Kidney (tissue), 14 donors: ENCODE data around the gene CIRBP. TPM values are rescaled to one million over a fixed set of nuclear protein-coding genes. Genes with fewer than 3 reads are reported as not detected.

Source experiments
- DNase-seq, 5 donors: peaks; one replicate each; pipeline ENCODE4 v3.0.0-alpha.2; 2013 to 2020
- FAIRE-seq: peaks from 2 replicates; lab custom pipeline; 2012; peaks lifted over from hg19 to GRCh38; lab: Jason Lieb, UNC
- H3K27ac ChIP-seq, 2 donors: one replicate each; pipeline ENCODE4 v1.7.0; 2013; ENCODE audit warnings: low read depth in 2 of 2, low read length in 2 of 2, inconsistent platforms in 1 of 2
- H3K27me3 ChIP-seq: one replicate; pipeline ENCODE4 v1.7.1; 2013; ENCODE audit warnings: low read length, inconsistent platforms; ENCODE audit not compliant: control insufficient read depth, insufficient read depth
- H3K36me3 ChIP-seq, 3 donors: one replicate each; pipeline versions ENCODE4 v1.7.0 to v1.7.1; 2013; ENCODE audit warnings: low read length in 3 of 3, control low read depth in 1 of 3, inconsistent platforms in 1 of 3; ENCODE audit not compliant: insufficient read depth in 3 of 3, control insufficient read depth in 2 of 3
- H3K4me1 ChIP-seq, 3 donors: one replicate each; pipeline versions ENCODE4 v1.7.0 to v1.7.1; 2013; ENCODE audit warnings: low read length in 3 of 3, inconsistent platforms in 1 of 3, low read depth in 1 of 3; ENCODE audit not compliant: control insufficient read depth in 2 of 3, insufficient read depth in 2 of 3
- H3K4me3 ChIP-seq, 3 donors: one replicate each; pipeline versions ENCODE4 v1.7.0 to v1.8.1; 2013; ENCODE audit warnings: low read length in 3 of 3, control low read depth in 1 of 3, inconsistent platforms in 1 of 3
- H3K9ac ChIP-seq, 3 donors: one replicate each; pipeline versions ENCODE4 v1.7.0 to v1.7.1; 2013; ENCODE audit warnings: low read length in 3 of 3, control low read depth in 1 of 3, inconsistent platforms in 1 of 3
- H3K9me3 ChIP-seq, 3 donors: one replicate each; pipeline versions ENCODE4 v1.7.0 to v1.7.1; 2013; ENCODE audit warnings: low read length in 3 of 3, control low read depth in 1 of 3, inconsistent platforms in 1 of 3; ENCODE audit not compliant: control insufficient read depth in 2 of 3, insufficient read depth in 1 of 3
- CTCF ChIP-seq: IDR thresholded peaks from 3 replicates; pipeline ENCODE4 v1.5.1; 2012; ENCODE audit warnings: mild to moderate bottlenecking, moderate library complexity, borderline replicate concordance; ENCODE audit not compliant: insufficient read depth; ENCODE audit errors: extremely low read depth
- intact Hi-C: fragments of 100-400 bp; cut with DNase I; formaldehyde crosslinking; loops from one replicate; pipeline ENCODE4 v1.11.1; 2022
- polyA plus RNA-seq: library from polyadenylated mRNA; stranded (reverse); fragments of 350-450 nt; fragmentation: Illumina TruSeq; extraction: RNeasy Lipid Tissue Mini Kit (QIAGEN cat#74804); gene quantifications from one replicate; pipeline ENCODE4 v1.2.3, GENCODE V29; 2014; ENCODE audit warnings: low read depth, low replicate concordance; ENCODE audit not compliant: insufficient read depth
- total RNA-seq: library from RNA; stranded (reverse); fragmentation: NEBNext Ultra II Directional; extraction: Animal tissue kit (Norgen Biotek cat#: 25700); gene quantifications from one replicate; pipeline ENCODE4 v1.2.1, GENCODE V29; 2021
- donor health status: control.
- donor health status: control.
- donor health status: control.
- donor health status: control.
- donor health status: control.
- donor health status: DM: yes; HTN: yes; CAD: no.
- donor health status: Normal renal cell carcinoma (clear cell type).

Gene CIRBP
- total and polyA plus RNA-seq, 2 donors from 2014 or later, result 408 to 533 TPM

- no peaks in the 10 kb centered on the region for H3K27me3 ChIP-seq
- intact Hi-C loops, result no loop called here
- no peaks in the 10 kb centered on the region for H3K9me3 ChIP-seq
- no peak for TF ChIP-seq CTCF
- H3K9ac ChIP-seq, result peak overlapping the region in 2 of 3 donors; percentile 72 to 97
- FAIRE-seq, result no peak
- no peak overlapping the region for H3K27ac ChIP-seq
- DNase-seq, result no peak
- H3K36me3 ChIP-seq, result peaks cover 5 to 35% (median 17%) of the 10 kb centered on the region in 3 donors
- peak overlapping the region in 2 of 3 donors; percentile 89 to 94 for H3K4me3 ChIP-seq
- H3K4me1 ChIP-seq, result peaks cover 3 to 66% (median 32%) of the 10 kb centered on the region in 3 donors
These were observed 2.6 kb downstream of the CIRBP start for GRCh38 chr19:1271528-1272422.

GRCh38 chr19:1272423-1273262 lies 3.5 kb downstream of the CIRBP start:
- DNase-seq, result no peak
- Histone ChIP-seq H3K9ac (peak overlapping the region in 2 of 3 donors; percentile 55 to 97), H3K27me3 (no peaks in the 10 kb centered on the region), H3K4me1 (peaks cover 3 to 62% (median 32%) of the 10 kb centered on the region in 3 donors), H3K27ac (peak overlapping the region in 1 of 2 donors; percentile 9), H3K4me3 (peak overlapping the region in 1 of 3 donors; percentile 94), H3K36me3 (peaks cover 5 to 35% (median 17%) of the 10 kb centered on the region in 3 donors), H3K9me3 (no peaks in the 10 kb centered on the region)
- no peak for TF ChIP-seq CTCF
- no peak for FAIRE-seq
- intact Hi-C loops, result no loop called here

DNA sequence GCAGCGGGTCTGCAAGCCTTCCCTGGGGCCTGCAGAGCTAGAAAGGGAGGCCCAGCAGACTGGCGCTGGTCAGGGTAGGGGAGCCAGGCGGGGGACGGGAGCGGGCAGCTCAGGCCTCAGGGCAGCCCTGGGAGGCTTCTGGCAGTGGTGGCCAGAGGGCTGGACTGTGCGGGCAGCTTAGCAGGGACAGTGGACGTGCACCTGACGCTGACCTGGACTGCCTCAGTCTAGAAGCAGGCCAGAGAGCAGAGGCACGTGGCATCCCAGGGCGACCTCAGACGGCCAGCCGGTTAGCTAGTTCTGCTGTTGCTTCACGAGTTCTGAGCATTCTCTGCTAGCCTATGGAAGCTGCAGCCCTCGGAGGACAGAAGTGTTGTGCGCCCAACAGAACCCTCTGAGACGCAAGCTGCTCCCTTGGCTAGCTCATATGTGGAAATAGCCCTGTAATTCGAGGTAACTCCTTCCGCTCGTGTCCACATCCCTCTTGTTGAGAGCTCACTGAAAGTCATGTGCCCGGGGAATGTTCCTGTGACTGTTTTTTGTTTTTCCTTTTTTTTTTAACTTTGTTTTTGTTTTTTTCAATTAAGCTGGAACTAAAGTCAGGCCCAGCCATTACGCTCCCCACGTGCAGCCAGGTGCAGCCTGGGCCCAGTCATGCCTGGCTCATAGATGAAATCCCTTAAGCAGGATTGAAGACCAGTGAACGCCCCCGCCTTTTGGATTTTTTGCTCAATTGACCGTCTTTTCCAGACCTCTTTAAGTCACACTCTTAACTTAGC lies 4.3 kb downstream of the CIRBP start:
- no peak for TF ChIP-seq CTCF
- H3K4me3 ChIP-seq, result no peak overlapping the region
- intact Hi-C loops, result no loop called here
- peaks cover 5 to 35% (median 17%) of the 10 kb centered on the region in 3 donors for H3K36me3 ChIP-seq
- no peaks in the 10 kb centered on the region for H3K9me3 ChIP-seq
- DNase-seq (no peak), FAIRE-seq (no peak)
- no peak overlapping the region for H3K9ac ChIP-seq
- peak overlapping the region in 1 of 2 donors; percentile 34 for H3K27ac ChIP-seq
- H3K4me1 ChIP-seq, result peaks cover 3 to 58% (median 26%) of the 10 kb centered on the region in 3 donors
- no peaks in the 10 kb centered on the region for H3K27me3 ChIP-seq
